ENCODE results near the gene SRRM4.

- TF ChIP-seq CTCF (IDR thresholded peaks at IDR 0.05) (no peak), POLR2A (IDR thresholded peaks at IDR 0.05) (no peak)
Observed at GRCh38 chr12:119090276-119090675, 108.9 kb downstream of the SRRM4 start.
